ENCODE measurements around the gene ZNF195.
"Not testable (repeated sequence)": the region's sequence is repeated elsewhere in the genome, so short reads cannot be mapped to it uniquely, and the experiment has no call there.

DNA sequence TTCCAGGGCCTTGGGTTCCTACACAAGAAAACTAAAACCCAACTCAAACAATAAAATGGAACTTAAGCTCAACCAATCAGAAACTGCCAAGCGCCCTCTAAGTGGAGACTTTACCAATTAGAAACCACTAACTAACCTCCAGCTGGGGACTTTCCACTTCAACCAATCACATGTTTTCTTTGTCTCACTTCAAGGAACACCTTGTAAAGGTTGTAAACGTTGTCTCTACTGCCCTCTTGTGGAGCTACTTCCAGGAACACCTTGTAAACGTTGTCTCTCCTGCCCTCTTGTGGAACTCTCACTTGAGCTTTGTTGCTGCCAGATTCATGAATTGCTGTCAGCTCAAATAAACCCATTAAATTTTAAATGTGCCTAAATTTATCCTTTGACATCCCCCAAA lies 54.2 kb downstream of the ZNF195 start:
- TF ChIP-seq MXI1, POLR2AphosphoS5 (IDR thresholded peaks at IDR 0.05; ENCODE audit: low read depth, low read length): not testable (repeated sequence)
- TF ChIP-seq, protein P1, sequence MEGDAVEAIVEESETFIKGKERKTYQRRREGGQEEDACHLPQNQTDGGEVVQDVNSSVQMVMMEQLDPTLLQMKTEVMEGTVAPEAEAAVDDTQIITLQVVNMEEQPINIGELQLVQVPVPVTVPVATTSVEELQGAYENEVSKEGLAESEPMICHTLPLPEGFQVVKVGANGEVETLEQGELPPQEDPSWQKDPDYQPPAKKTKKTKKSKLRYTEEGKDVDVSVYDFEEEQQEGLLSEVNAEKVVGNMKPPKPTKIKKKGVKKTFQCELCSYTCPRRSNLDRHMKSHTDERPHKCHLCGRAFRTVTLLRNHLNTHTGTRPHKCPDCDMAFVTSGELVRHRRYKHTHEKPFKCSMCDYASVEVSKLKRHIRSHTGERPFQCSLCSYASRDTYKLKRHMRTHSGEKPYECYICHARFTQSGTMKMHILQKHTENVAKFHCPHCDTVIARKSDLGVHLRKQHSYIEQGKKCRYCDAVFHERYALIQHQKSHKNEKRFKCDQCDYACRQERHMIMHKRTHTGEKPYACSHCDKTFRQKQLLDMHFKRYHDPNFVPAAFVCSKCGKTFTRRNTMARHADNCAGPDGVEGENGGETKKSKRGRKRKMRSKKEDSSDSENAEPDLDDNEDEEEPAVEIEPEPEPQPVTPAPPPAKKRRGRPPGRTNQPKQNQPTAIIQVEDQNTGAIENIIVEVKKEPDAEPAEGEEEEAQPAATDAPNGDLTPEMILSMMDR (IDR thresholded peaks at IDR 0.05) = not testable (repeated sequence)

Data from SK-N-SH (cell line).